Measurements from ENCODE around the gene TRIM15. TPM values are rescaled to one million over a fixed set of nuclear protein-coding genes. Genes with fewer than 3 reads are reported as not detected.
"Not testable (repeated sequence)": the region's sequence is repeated elsewhere in the genome, so short reads cannot be mapped to it uniquely, and the experiment has no call there.

TRIM15 gene
- total RNA-seq, 1 experiment from 2014 or later = 11.8 TPM

DNA sequence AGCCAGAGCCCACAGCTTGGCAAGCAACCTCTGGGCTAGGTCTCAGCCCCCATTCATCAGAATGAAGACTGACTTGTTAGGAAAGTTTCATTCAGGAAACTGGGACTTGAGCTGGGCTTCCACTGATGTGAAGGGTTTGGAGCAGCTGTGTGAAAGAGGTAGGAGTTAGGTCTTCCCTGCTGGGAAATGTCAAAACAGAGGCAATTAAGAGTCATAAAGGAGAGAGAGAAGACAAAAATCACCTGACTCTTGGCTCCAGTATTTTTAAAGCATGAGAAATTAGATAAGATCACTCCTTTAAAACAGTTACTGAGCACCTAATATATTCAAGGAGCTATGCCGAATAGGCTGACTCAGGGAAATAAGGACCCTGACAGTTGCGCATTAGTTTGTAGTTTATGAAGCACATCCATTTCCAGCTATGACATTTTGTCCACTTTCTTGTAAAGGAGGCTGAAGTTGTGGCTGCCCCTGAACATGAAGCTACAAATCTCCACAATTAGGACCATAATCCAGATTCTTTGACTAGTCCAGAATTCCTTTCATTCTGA, 31.3 kb upstream of the TRIM15 start:
- no TSS peak for BruUV-seq (replicated peaks)
- Mint-ChIP-seq H3K4me1 (ENCODE audit: low read depth, unreplicated experiment) (peaks cover 49% of the 10 kb centered on the region), H3K27me3 (ENCODE audit: unreplicated experiment) (no peaks in the 10 kb centered on the region), H3K36me3 (ENCODE audit: insufficient read depth, unreplicated experiment) (peaks cover 7% of the 10 kb centered on the region), H3K27ac (ENCODE audit: unreplicated experiment) (no peak overlapping the region), H3K4me3 (ENCODE audit: low read depth, unreplicated experiment) (no peak overlapping the region), H3K9me3 (ENCODE audit: low read depth, unreplicated experiment) (no peaks in the 10 kb centered on the region)
- intact Hi-C loops (cut with micrococcal nuclease; ENCODE audit: unreplicated experiment) = loop anchor here (1.0 to 2.0 kb wide), 3 partner anchors 19 to 39 kb away; partner anchors contain the start of gene TRIM31
- DNase-seq = no peak
- CTCF ChIA-PET = interaction anchor here (0.6 to 5.6 kb wide), 8 partner anchors 12 to 504 kb away, joined by 3 to 168 read pairs (median 3); partner anchors contain the start of genes POLR1H and TRIM31
- TF ChIP-seq, protein P1, sequence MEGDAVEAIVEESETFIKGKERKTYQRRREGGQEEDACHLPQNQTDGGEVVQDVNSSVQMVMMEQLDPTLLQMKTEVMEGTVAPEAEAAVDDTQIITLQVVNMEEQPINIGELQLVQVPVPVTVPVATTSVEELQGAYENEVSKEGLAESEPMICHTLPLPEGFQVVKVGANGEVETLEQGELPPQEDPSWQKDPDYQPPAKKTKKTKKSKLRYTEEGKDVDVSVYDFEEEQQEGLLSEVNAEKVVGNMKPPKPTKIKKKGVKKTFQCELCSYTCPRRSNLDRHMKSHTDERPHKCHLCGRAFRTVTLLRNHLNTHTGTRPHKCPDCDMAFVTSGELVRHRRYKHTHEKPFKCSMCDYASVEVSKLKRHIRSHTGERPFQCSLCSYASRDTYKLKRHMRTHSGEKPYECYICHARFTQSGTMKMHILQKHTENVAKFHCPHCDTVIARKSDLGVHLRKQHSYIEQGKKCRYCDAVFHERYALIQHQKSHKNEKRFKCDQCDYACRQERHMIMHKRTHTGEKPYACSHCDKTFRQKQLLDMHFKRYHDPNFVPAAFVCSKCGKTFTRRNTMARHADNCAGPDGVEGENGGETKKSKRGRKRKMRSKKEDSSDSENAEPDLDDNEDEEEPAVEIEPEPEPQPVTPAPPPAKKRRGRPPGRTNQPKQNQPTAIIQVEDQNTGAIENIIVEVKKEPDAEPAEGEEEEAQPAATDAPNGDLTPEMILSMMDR (IDR thresholded peaks at IDR 0.05; ENCODE audit: unreplicated experiment) = no peak

DNA sequence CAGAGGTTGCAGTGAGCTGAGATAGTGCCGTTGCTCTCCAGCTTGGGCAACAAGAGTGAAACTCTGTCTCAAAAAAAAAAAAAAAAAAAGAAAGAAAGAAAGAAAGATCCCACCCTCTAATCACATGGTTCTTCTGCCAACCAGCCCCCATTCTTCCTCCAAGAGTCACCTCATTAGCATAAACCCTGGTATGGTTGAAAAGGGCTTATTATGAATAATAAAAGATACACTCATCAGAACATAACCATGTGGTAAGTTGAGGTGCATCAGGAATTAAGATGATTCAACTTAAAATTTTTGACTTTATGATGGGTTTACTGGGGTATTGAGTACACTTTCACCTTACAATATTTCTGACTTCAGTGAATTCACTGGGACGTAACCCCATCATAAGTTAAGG, 28.2 kb upstream of the TRIM15 start:
- no TSS peak for BruUV-seq (replicated peaks)
- intact Hi-C loops (cut with micrococcal nuclease; ENCODE audit: unreplicated experiment) = no loop called here
- TF ChIP-seq, protein P1 (IDR thresholded peaks at IDR 0.05; ENCODE audit: unreplicated experiment) = no peak
- Mint-ChIP-seq H3K27ac (ENCODE audit: unreplicated experiment) (no peak overlapping the region), H3K4me3 (ENCODE audit: low read depth, unreplicated experiment) (no peak overlapping the region), H3K9me3 (ENCODE audit: low read depth, unreplicated experiment) (no peaks in the 10 kb centered on the region), H3K27me3 (ENCODE audit: unreplicated experiment) (no peaks in the 10 kb centered on the region), H3K4me1 (ENCODE audit: low read depth, unreplicated experiment) (peaks cover 37% of the 10 kb centered on the region), H3K36me3 (ENCODE audit: insufficient read depth, unreplicated experiment) (peaks cover under 1% of the 10 kb centered on the region)
- CTCF ChIA-PET = interaction anchor here (1.0 to 1.8 kb wide), 3 partner anchors 20 to 75 kb away, joined by 3 to 6 read pairs (median 3); partner anchors contain the start of gene POLR1H
- no peak for DNase-seq

DNA sequence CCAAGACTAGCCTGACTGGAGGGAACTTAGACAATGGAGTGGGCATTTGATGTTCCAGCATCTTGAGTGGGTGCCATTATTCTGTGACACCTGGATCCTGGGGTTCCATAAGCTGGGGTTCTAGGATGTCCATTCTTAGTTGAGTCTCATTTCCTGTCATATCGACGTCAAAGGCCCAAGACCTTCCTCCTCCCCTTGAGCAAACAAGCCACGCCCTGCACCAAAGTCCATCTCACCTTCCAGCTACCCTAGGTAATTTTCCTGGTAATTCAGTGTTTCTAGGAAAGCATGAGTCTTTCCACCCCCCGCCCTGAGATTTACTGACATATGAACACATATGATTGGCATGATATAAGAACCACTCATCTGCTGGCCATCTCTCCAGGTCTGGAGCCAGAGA, 27.6 kb upstream of the TRIM15 start, which contains the start of gene TRIM40:
Gene TRIM40 (plus strand): TSS at position 384 of the 400 bp plus-strand sequence. CDS start 897 bp downstream, outside the sequence.
- TF ChIP-seq, protein P1 (IDR thresholded peaks at IDR 0.05; ENCODE audit: unreplicated experiment) = no peak
- H3K4me3 Mint-ChIP-seq (ENCODE audit: low read depth, unreplicated experiment) = no peak within 1 kb of the TSS
- BruUV-seq (replicated peaks) = no TSS peak
- DNase-seq = peak; percentile 53
- H3K36me3 Mint-ChIP-seq (ENCODE audit: insufficient read depth, unreplicated experiment) = no peaks in the 10 kb centered on the region
- CTCF ChIA-PET = interaction anchor here (1.0 to 1.8 kb wide), 3 partner anchors 19 to 75 kb away, joined by 3 to 6 read pairs (median 3); partner anchors contain the start of gene POLR1H
- H3K4me1 Mint-ChIP-seq (ENCODE audit: low read depth, unreplicated experiment) = peaks cover 31% of the 10 kb centered on the region
- intact Hi-C loops (cut with micrococcal nuclease; ENCODE audit: unreplicated experiment) = no loop called here
- peak within 1 kb of the TSS; percentile 69 for H3K27ac Mint-ChIP-seq (ENCODE audit: unreplicated experiment)
- no peaks in the 10 kb centered on the region for H3K27me3 Mint-ChIP-seq (ENCODE audit: unreplicated experiment)
- no peaks in the 10 kb centered on the region for H3K9me3 Mint-ChIP-seq (ENCODE audit: low read depth, unreplicated experiment)

DNA sequence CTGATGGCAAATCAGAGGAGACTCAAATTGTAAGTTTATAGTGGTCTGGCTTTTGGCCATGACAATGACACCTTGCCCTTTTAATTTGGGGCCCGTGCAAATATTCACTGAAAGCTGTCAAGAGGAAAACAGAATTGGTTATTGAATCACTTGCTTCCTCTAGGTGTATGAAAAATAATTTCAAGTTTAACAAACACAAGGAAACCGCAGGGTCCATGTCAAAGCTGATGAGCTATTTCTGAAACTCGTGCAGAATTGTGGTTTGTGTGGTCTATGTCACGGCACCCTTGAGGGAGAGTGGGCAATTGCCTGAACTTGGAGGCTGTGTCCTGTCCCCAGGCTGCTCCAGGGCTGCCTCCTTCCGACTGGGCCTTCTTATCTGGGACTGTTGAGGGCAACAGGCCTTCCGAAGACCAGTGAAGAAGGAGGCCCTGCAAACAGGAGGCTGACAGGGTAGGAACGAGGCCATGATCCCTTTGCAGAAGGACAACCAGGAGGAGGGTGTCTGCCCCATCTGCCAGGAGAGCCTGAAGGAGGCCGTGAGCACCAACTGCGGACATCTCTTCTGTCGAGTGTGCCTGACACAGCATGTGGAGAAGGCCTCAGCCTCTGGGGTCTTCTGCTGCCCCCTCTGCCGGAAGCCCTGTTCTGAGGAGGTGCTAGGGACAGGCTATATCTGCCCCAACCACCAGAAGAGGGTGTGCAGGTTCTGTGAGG, 26.6 kb upstream of the TRIM15 start:
- intact Hi-C loops (cut with micrococcal nuclease; ENCODE audit: unreplicated experiment) = no loop called here
- Mint-ChIP-seq H3K9me3 (ENCODE audit: low read depth, unreplicated experiment) (no peaks in the 10 kb centered on the region), H3K4me3 (ENCODE audit: low read depth, unreplicated experiment) (no peak overlapping the region), H3K4me1 (ENCODE audit: low read depth, unreplicated experiment) (peaks cover 21% of the 10 kb centered on the region), H3K27ac (ENCODE audit: unreplicated experiment) (no peak overlapping the region), H3K36me3 (ENCODE audit: insufficient read depth, unreplicated experiment) (no peaks in the 10 kb centered on the region), H3K27me3 (ENCODE audit: unreplicated experiment) (no peaks in the 10 kb centered on the region)
- CTCF ChIA-PET = interaction anchor here (1.8 kb wide), 1 partner anchor 18 kb away, joined by 6 read pairs; no protein-coding TSS in a partner anchor
- TF ChIP-seq, protein P1 (IDR thresholded peaks at IDR 0.05; ENCODE audit: unreplicated experiment) = no peak
- DNase-seq = no peak
- no TSS peak for BruUV-seq (replicated peaks)

DNA sequence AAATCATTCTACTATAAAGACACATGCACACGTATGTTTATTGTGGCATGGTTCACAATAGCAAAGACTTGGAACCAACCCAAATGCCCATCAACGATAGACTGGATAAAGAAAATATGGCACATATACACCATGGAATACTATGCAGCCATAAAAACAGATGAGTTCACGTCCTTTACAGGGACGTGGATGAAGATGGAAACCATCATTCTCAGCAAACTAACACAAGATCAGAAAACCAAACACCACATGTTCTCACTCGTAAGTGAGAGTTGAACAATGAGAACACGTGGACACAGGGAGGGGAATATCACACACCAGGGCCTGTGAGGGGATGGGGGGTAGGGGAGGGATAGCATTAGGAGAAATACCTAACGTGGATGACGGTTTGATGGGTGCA, 23.1 kb upstream of the TRIM15 start:
- DNase-seq; H3K27ac Mint-ChIP-seq (ENCODE audit: unreplicated experiment); H3K36me3 Mint-ChIP-seq (ENCODE audit: insufficient read depth, unreplicated experiment); CTCF ChIA-PET; H3K9me3 Mint-ChIP-seq (ENCODE audit: low read depth, unreplicated experiment); BruUV-seq (replicated peaks); H3K4me1 Mint-ChIP-seq (ENCODE audit: low read depth, unreplicated experiment); H3K4me3 Mint-ChIP-seq (ENCODE audit: low read depth, unreplicated experiment); intact Hi-C loops (cut with micrococcal nuclease; ENCODE audit: unreplicated experiment): not testable (repeated sequence)
- H3K27me3 Mint-ChIP-seq (ENCODE audit: unreplicated experiment) = peaks cover 11% of the 10 kb centered on the region

Measured in Calu3 (cell line).